HepG2 (cell line): ENCODE data around the gene ATRN. TPM values are rescaled to one million over a fixed set of nuclear protein-coding genes. Genes with fewer than 3 reads are reported as not detected.

Source experiments
- ARID4A ChIP-seq: sonication (generic); formaldehyde crosslinking; IDR thresholded peaks from 2 replicates; pipeline ENCODE4 v1.5.0; 2020; ENCODE audit warnings: mild to moderate bottlenecking, missing genetic modification reagents, borderline replicate concordance
- ARNT2 ChIP-seq: sonication (generic); formaldehyde crosslinking; IDR thresholded peaks from 2 replicates; pipeline ENCODE4 v1.8.0; 2022; ENCODE audit warnings: mild to moderate bottlenecking, low read depth, missing genetic modification reagents, moderate library complexity
- ETV6 ChIP-seq: sonication (generic); formaldehyde crosslinking; conservative IDR thresholded peaks from 2 replicates; pipeline ENCODE4 v1.4.0; 2020; ENCODE audit warnings: missing genetic modification reagents
- KMT2B ChIP-seq: IDR thresholded peaks from 2 replicates; pipeline ENCODE4 v1.6.1; 2016; ENCODE audit warnings: missing genetic modification reagents, missing compliant biosample characterization
- NFE2L2 ChIP-seq: fragments of 150-350 bp; IDR thresholded peaks from 2 replicates; pipeline ENCODE4 v1.6.1; 2014; ENCODE audit warnings: low read length
- PHF21A ChIP-seq: sonication (generic); formaldehyde crosslinking; IDR thresholded peaks from 2 replicates; pipeline ENCODE4 v1.5.0; 2020; ENCODE audit warnings: mild to moderate bottlenecking, missing genetic modification reagents
- ZNF101 ChIP-seq: sonication (generic); formaldehyde crosslinking; IDR thresholded peaks from 2 replicates; pipeline ENCODE4 v1.4.0; 2020; ENCODE audit warnings: mild to moderate bottlenecking, low read depth, missing genetic modification reagents, borderline replicate concordance
- ZNF510 ChIP-seq: sonication (generic); formaldehyde crosslinking; IDR thresholded peaks from 2 replicates; pipeline ENCODE4 v1.4.0; 2020; ENCODE audit warnings: low read depth, mild to moderate bottlenecking, missing genetic modification reagents
- ZNF839 ChIP-seq: sonication (generic); formaldehyde crosslinking; IDR thresholded peaks from 2 replicates; pipeline ENCODE4 v1.4.0; 2020; ENCODE audit warnings: missing genetic modification reagents, mild to moderate bottlenecking, borderline replicate concordance
- polyA plus RNA-seq, 8 experiments: library from polyadenylated mRNA; depleted of rRNA in 3 of 8; stranded (reverse) in 7 of 8; unstranded in 1 of 8; fragments of >200 nt; fragmentation: Illumina TruSeq in 4 of 8; extraction: Trizol in 4 of 8; gene quantifications; 2 replicates each; pipeline versions ENCODE4 v1.2.1 to v1.2.3, GENCODE V29; 2011 to 2016; ENCODE audit warnings: low read depth in 4 of 8, missing spikeins in 1 of 8, mixed read lengths in 1 of 8; ENCODE audit not compliant: insufficient read depth in 1 of 8
- total RNA-seq, 5 experiments: library from RNA; depleted of rRNA; stranded (reverse); fragments of >200 nt; fragmentation: Illumina TruSeq; extraction: Trizol; gene quantifications; 2 replicates each; pipeline ENCODE4 v1.2.3, GENCODE V29; 2016; ENCODE audit warnings: low read depth in 1 of 5
- TF ChIP-seq, protein P1 (sequence below): sonication (generic); formaldehyde crosslinking; IDR thresholded peaks from 2 replicates; pipeline ENCODE4 v1.5.1; 2020; ENCODE audit warnings: mild to moderate bottlenecking, missing genetic modification reagents, borderline replicate concordance
- TF ChIP-seq, protein P2 (sequence below): sonication (generic); formaldehyde crosslinking; IDR thresholded peaks from 2 replicates; pipeline ENCODE4 v1.4.0; 2020; ENCODE audit warnings: mild to moderate bottlenecking, missing genetic modification reagents
- TF ChIP-seq, protein P3 (sequence below): sonication (generic); formaldehyde crosslinking; IDR thresholded peaks from 2 replicates; pipeline ENCODE4 v1.5.0; 2020; ENCODE audit warnings: missing genetic modification reagents
- TF ChIP-seq, protein P4 (sequence below): fragments of 450-650 bp; IDR thresholded peaks from 2 replicates; pipeline ENCODE4 v1.6.1; 2016

The ATRN gene
- total and polyA plus RNA-seq, 2 of the 13 experiments (the other 11 are each of a cell fraction or from before 2014, with no cell fraction given) = 44.2 to 81.1 TPM

DNA sequence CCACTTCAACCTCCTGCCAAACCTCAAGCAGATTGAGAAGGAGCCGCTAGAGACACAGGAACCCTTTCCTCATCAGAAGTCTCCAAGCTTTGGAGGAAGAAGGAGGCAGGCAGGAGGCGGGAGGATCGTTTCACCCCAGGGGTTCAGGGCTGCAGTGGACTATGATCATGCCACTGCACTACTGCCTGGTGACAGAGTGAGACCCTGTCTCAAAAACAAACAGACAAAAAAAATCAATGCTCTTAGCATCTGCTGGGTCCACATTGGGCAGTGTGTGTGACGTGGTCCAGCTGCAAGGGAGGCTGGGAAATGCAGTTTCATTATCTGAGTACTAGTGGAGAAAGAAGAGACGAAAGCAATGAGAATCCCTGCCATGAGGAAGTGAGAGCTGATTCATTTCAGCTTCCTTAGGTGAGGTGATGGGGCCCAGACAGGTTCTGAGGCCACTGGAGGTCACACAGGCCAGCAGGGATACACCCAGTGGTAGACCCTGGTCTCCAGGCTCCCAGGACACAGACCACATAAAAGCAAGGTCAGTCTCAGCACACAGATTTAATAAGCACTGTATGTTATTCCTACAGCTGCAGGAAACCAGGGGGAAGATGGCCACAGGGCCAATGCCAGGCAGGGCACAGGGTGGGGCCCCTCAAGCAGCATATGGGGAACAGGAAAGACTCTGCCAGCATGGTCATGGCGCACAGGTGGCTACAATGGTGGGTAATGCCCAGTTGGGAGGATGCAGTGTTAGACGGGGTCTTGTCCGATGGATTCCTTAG, 188.1 kb downstream of the ATRN start (continued):
- TF ChIP-seq, protein P1, sequence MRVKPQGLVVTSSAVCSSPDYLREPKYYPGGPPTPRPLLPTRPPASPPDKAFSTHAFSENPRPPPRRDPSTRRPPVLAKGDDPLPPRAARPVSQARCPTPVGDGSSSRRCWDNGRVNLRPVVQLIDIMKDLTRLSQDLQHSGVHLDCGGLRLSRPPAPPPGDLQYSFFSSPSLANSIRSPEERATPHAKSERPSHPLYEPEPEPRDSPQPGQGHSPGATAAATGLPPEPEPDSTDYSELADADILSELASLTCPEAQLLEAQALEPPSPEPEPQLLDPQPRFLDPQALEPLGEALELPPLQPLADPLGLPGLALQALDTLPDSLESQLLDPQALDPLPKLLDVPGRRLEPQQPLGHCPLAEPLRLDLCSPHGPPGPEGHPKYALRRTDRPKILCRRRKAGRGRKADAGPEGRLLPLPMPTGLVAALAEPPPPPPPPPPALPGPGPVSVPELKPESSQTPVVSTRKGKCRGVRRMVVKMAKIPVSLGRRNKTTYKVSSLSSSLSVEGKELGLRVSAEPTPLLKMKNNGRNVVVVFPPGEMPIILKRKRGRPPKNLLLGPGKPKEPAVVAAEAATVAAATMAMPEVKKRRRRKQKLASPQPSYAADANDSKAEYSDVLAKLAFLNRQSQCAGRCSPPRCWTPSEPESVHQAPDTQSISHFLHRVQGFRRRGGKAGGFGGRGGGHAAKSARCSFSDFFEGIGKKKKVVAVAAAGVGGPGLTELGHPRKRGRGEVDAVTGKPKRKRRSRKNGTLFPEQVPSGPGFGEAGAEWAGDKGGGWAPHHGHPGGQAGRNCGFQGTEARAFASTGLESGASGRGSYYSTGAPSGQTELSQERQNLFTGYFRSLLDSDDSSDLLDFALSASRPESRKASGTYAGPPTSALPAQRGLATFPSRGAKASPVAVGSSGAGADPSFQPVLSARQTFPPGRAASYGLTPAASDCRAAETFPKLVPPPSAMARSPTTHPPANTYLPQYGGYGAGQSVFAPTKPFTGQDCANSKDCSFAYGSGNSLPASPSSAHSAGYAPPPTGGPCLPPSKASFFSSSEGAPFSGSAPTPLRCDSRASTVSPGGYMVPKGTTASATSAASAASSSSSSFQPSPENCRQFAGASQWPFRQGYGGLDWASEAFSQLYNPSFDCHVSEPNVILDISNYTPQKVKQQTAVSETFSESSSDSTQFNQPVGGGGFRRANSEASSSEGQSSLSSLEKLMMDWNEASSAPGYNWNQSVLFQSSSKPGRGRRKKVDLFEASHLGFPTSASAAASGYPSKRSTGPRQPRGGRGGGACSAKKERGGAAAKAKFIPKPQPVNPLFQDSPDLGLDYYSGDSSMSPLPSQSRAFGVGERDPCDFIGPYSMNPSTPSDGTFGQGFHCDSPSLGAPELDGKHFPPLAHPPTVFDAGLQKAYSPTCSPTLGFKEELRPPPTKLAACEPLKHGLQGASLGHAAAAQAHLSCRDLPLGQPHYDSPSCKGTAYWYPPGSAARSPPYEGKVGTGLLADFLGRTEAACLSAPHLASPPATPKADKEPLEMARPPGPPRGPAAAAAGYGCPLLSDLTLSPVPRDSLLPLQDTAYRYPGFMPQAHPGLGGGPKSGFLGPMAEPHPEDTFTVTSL = no peak
- TF ChIP-seq ETV6 (CRISPR knock-in tag) (no peak), NFE2L2 (no peak), ARNT2 (CRISPR knock-in tag) (no peak), ZNF510 (no peak), PHF21A (CRISPR knock-in tag) (peak; percentile 56; the same call in 1 of the 2 replicates), ZNF839 (CRISPR knock-in tag) (no peak; the same call in 1 of the 2 replicates), KMT2B (CRISPR knock-in tag) (peak; percentile 33; the same call in 1 of the 2 replicates), ARID4A (CRISPR knock-in tag) (peak; percentile 60; the same call in 1 of the 2 replicates), ZNF101 (no peak)
- TF ChIP-seq, protein P2, sequence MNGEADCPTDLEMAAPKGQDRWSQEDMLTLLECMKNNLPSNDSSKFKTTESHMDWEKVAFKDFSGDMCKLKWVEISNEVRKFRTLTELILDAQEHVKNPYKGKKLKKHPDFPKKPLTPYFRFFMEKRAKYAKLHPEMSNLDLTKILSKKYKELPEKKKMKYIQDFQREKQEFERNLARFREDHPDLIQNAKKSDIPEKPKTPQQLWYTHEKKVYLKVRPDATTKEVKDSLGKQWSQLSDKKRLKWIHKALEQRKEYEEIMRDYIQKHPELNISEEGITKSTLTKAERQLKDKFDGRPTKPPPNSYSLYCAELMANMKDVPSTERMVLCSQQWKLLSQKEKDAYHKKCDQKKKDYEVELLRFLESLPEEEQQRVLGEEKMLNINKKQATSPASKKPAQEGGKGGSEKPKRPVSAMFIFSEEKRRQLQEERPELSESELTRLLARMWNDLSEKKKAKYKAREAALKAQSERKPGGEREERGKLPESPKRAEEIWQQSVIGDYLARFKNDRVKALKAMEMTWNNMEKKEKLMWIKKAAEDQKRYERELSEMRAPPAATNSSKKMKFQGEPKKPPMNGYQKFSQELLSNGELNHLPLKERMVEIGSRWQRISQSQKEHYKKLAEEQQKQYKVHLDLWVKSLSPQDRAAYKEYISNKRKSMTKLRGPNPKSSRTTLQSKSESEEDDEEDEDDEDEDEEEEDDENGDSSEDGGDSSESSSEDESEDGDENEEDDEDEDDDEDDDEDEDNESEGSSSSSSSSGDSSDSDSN (CRISPR knock-in tag) = peak; percentile 59
- TF ChIP-seq, protein P3, sequence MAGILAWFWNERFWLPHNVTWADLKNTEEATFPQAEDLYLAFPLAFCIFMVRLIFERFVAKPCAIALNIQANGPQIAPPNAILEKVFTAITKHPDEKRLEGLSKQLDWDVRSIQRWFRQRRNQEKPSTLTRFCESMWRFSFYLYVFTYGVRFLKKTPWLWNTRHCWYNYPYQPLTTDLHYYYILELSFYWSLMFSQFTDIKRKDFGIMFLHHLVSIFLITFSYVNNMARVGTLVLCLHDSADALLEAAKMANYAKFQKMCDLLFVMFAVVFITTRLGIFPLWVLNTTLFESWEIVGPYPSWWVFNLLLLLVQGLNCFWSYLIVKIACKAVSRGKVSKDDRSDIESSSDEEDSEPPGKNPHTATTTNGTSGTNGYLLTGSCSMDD = no peak
- TF ChIP-seq, protein P4, sequence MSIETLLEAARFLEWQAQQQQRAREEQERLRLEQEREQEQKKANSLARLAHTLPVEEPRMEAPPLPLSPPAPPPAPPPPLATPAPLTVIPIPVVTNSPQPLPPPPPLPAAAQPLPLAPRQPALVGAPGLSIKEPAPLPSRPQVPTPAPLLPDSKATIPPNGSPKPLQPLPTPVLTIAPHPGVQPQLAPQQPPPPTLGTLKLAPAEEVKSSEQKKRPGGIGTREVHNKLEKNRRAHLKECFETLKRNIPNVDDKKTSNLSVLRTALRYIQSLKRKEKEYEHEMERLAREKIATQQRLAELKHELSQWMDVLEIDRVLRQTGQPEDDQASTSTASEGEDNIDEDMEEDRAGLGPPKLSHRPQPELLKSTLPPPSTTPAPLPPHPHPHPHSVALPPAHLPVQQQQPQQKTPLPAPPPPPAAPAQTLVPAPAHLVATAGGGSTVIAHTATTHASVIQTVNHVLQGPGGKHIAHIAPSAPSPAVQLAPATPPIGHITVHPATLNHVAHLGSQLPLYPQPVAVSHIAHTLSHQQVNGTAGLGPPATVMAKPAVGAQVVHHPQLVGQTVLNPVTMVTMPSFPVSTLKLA = no peak
